Fibroblast of pulmonary artery (primary cell): ENCODE results near the gene HTR3E.
A peak's percentile ranks its signal among the peaks of the same experiment; 100 is the strongest.

Source experiments
- DNase-seq: peaks from one replicate; pipeline ENCODE4 v3.0.0-alpha.2; 2010; ENCODE audit warnings: low read depth
- H3K4me3 ChIP-seq: replicated peaks from 2 replicates; pipeline ENCODE4 v1.5.1; 2011; ENCODE audit warnings: low read depth, mild to moderate bottlenecking, control low read depth, low read length, moderate library complexity
- TF ChIP-seq, protein P1 (sequence below): IDR thresholded peaks from 2 replicates; pipeline ENCODE4 v1.5.1; 2011; ENCODE audit warnings: mild to moderate bottlenecking, control low read depth, low read length, inconsistent platforms; ENCODE audit errors: missing control alignments

Gene HTR3E

DNA sequence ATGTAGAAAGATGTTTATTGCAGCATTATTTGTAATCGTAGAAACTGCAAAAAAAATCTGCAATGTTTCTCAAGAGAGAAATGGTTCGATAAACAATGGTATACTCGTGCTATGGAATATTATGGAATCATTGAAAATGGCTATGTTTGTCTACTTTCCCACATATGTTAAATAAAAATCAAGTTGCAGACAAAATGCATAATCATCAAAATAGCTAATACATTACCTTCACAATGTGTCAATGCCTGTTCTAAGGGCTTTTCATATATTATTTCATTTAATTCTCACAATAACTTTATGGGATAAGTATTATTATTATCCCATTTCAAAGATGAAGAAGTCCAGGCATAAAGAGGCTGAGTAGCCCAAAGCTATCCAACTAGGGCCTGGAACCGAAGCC, 36.1 kb downstream of the HTR3E start:
- no peak for DNase-seq
- TF ChIP-seq, protein P1, sequence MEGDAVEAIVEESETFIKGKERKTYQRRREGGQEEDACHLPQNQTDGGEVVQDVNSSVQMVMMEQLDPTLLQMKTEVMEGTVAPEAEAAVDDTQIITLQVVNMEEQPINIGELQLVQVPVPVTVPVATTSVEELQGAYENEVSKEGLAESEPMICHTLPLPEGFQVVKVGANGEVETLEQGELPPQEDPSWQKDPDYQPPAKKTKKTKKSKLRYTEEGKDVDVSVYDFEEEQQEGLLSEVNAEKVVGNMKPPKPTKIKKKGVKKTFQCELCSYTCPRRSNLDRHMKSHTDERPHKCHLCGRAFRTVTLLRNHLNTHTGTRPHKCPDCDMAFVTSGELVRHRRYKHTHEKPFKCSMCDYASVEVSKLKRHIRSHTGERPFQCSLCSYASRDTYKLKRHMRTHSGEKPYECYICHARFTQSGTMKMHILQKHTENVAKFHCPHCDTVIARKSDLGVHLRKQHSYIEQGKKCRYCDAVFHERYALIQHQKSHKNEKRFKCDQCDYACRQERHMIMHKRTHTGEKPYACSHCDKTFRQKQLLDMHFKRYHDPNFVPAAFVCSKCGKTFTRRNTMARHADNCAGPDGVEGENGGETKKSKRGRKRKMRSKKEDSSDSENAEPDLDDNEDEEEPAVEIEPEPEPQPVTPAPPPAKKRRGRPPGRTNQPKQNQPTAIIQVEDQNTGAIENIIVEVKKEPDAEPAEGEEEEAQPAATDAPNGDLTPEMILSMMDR, result no peak
- H3K4me3 ChIP-seq, result no peak overlapping the region

DNA sequence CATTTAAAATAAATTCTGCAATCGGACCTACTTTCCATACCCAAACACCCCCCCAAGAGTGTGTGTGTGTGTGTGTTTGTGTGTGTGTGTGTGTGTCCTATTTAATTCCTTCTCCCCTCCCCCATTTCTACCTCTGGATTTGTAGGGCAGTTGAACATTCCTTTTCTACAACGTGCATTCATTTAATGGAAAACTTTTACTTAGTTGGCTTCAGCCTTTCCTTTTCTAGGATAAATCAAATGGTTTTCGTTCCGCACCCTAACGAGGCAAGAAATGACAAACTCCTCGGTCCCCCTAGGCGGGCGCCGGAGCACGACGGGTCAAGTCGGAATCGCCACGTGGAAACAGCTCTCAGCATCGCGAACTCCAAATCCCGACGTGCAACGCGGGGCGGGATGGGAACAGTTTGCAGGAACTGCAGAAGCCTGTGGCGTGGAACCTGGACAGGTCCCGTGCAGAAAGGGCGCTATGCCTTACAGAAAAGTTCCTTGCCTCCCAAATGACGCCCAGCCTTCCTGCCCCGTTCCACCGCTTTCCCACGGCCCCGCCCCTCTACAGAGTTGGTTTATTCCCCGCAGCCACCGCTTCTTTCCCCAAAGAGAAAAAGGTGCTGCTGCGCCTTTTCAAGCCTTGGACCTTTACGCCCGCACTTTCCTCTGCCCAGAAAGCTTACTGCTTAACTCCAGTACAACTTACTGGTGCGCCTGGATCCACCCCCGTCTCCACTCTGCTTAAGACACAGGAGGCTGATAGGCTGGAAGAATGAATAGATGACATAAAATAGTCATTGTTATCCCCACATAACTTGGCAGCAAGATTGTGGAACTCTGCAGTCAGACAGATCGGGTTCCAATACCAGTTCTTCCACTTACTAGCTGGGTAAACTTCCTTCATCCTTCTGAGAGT, 37.2 kb downstream of the HTR3E start:
- peak overlapping the region; percentile 90 for H3K4me3 ChIP-seq
- peak; percentile 84 for DNase-seq
- TF ChIP-seq, protein P1, result no peak

GRCh38 chr3:184134746-184135148, 37.9 kb downstream of the HTR3E start:
- H3K4me3 ChIP-seq, result peak overlapping the region; percentile 90
- TF ChIP-seq, protein P1, result no peak
- DNase-seq, result no peak

DNA sequence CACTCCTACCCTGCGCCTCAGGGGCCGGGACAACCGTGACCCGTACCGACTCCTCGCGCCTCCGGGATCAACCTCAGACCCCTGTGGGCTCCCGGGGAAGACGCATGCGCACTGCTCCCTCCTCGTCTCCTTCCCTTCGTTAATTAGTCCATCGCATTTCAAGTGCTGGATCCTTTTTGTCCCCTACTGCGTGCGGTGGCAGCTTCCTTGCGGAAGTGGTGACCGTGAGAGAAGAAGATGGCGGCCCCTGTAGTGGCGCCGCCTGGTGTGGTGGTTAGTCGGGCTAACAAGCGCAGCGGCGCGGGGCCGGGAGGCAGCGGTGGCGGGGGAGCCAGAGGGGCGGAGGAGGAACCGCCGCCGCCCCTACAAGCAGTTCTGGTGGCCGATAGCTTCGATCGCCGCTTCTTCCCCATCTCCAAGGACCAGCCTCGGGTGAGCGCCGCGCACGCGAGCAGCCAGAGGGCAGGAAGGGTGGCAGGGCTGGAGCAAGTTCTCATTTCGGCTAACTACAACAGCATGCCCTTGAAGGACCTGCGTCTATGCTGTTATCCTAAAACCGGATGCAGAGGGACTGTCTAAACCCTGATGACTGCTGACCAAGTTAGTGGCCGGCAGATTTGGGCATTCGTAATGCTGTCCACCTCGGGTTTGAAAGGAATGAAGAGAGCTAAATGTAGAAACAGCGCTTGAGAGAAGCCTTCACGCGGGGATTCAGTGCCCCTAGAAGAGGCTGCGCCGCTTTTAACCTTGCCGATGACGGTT, 38.5 kb downstream of the HTR3E start, which contains the start of gene EIF2B5:
Gene EIF2B5 (plus strand): TSS at position 210 of the 762 bp plus-strand sequence. CDS start 28 bp downstream, at position 238.
- H3K4me3 ChIP-seq, result peak within 1 kb of the TSS; percentile 90
- TF ChIP-seq, protein P1, result peak; percentile 23
- peak; percentile 94 for DNase-seq

- TF ChIP-seq, protein P1, result no peak
- DNase-seq, result no peak
- peak overlapping the region; percentile 90 for H3K4me3 ChIP-seq
Observed at GRCh38 chr3:184135911-184136260, 39.0 kb downstream of the HTR3E start.

DNA sequence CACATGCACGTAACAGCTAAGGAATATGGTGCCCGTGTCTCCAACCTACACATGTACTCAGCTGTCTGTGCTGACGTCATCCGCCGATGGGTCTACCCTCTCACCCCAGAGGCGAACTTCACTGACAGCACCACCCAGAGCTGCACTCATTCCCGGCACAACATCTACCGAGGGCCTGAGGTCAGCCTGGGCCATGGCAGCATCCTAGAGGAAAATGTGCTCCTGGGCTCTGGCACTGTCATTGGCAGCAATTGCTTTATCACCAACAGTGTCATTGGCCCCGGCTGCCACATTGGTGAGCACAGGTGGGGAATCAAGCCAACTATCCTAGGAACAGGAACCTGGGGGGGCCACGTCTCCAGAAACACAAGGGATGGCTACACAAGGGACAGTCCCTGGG, 43.6 kb downstream of the HTR3E start:
- DNase-seq, result no peak
- H3K4me3 ChIP-seq, result no peak overlapping the region
- TF ChIP-seq, protein P1, result no peak
